Epithelial cell of proximal tubule (primary cell): Measurements from ENCODE around the gene TEAD3. TPM values are rescaled to one million over a fixed set of nuclear protein-coding genes. Genes with fewer than 3 reads are reported as not detected.

Experiments
- DNase-seq: peaks from one replicate; pipeline ENCODE4 v3.0.0-alpha.2; 2011; ENCODE audit warnings: low read depth
- H3K4me3 ChIP-seq: 2 replicates; pipeline ENCODE4 v1.5.1; 2011; ENCODE audit warnings: low read depth, mild to moderate bottlenecking, low read length
- CTCF ChIP-seq: conservative IDR thresholded peaks from 2 replicates; pipeline ENCODE4 v1.5.1; 2012; ENCODE audit warnings: low read depth, mild to moderate bottlenecking, low read length
- total RNA-seq: library from RNA; depleted of rRNA; stranded (reverse); fragments of >200 nt; gene quantifications from 2 replicates; pipeline ENCODE4 v1.2.3, GENCODE V29; 2015

The TEAD3 gene
- total RNA-seq, 1 donor from 2014 or later: 19.1 TPM

- DNase-seq: no peak
- no peak for TF ChIP-seq CTCF
- no peak overlapping the region for H3K4me3 ChIP-seq
Measured at GRCh38 chr6:35503534-35503933, 6.7 kb upstream of the TEAD3 start.

DNA sequence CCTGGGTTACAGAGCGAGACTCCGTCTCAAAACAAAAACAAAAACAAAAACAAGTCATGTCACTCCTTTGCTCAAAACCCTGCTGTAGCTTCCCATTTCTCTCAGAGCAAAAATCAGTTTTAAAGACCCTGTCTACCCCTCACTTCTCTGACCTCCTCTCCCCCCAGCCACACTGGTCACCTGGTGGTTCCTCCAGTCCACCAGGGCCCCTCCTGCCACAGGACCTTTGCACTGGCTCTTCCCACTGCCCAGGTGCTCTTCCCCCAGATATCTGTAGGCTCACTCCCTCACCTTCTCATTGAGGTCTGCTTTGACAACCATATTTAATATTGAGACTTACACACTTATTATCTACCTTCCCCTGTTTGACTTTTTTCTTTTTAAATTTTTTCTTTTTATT, 4.9 kb upstream of the TEAD3 start:
- no peak for DNase-seq
- H3K4me3 ChIP-seq: no peak overlapping the region
- TF ChIP-seq CTCF: no peak

GRCh38 chr6:35500782-35501181, 3.9 kb upstream of the TEAD3 start:
- no peak for DNase-seq
- no peak overlapping the region for H3K4me3 ChIP-seq
- TF ChIP-seq CTCF: no peak

DNA sequence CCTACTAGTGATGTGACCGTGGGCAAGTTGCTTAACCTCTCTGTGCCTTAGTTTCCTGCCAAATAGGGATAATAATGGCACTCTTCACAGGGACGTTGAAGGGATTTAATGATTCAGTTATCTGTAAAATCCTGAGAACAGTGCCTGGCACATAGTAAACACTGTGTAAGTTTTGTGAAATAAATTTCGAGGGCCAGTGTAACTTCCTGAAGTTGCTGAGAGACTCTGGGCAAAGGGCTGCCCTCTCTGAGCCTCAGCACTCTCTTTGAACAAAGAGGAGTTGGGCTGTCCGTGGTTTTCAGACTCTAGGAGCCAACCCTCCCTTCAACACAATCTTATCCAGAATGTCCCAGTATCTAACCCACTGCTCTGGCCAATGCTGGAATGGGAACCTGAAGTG, 2.5 kb upstream of the TEAD3 start:
- TF ChIP-seq CTCF: no peak
- H3K4me3 ChIP-seq: no peak overlapping the region
- DNase-seq: no peak

GRCh38 chr6:35498422-35499067, 1.7 kb upstream of the TEAD3 start:
- DNase-seq: no peak

DNA sequence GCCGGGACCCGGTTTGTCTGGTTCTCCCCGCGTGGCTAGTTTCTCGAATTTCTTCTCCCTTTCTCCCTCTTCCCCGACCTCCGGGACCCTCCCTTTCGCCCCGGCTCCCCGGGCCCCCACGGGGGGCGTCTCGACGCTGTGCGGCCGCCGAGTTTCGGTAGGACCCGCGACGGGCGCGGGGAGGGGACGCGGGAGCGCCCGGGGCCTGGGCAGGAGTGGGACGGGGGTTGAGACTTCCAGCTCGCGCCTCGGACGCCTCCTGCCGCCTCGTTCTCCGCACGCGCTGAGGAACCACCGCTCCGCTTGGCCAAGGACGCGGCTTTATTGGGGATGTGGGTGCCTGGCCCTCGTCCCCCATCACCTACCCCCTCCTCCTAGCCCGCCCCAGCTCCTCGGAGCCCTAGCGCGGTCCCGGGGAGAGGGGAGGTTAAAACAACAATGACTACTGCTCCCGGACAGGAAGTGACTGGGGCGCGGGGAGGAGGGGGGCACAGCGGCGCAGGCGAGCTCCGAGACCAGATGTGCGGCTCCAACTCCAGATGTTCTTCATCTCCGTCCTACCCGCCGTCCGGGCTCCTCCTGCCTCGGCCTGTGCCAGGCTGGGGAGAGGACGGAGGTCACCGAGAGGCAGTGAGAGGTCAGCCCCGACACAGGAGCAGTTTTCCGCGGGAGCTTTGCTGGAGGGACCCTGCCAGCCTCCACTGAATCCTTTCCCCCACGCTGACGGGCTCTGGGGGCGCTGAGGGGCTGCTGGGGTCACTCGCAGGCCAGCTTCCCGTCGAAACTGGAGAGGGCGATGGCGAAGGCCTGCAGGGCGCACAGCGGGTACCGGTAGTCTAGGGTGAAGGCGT, 917 bp upstream of the TEAD3 start:
- H3K4me3 ChIP-seq: peak overlapping the region; percentile 76
- no peak for TF ChIP-seq CTCF
- DNase-seq: no peak

More at GRCh38 chr6:35498422-35499067, 1.7 kb upstream of the TEAD3 start:
- peak overlapping the region; percentile 76 for H3K4me3 ChIP-seq
- no peak for TF ChIP-seq CTCF
